Measurements from ENCODE around the gene ABHD15. TPM values are rescaled to one million over a fixed set of nuclear protein-coding genes. Genes with fewer than 3 reads are reported as not detected.
A peak's percentile ranks its signal among the peaks of the same experiment; 100 is the strongest.

ABHD15 gene
- total and polyA plus RNA-seq, 9 of the 15 experiments (the other 6 are each of a cell fraction or from before 2014, with no cell fraction given): 0.85 to 4.2 (median 2.1) TPM

- TF ChIP-seq, protein P1, sequence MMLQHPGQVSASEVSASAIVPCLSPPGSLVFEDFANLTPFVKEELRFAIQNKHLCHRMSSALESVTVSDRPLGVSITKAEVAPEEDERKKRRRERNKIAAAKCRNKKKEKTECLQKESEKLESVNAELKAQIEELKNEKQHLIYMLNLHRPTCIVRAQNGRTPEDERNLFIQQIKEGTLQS (IDR thresholded peaks at IDR 0.05): no peak
- TF ChIP-seq, protein P1 (CRISPR knock-in tag; conservative IDR thresholded peaks at IDR 0.05): no peak
- TF ChIP-seq, protein P2, sequence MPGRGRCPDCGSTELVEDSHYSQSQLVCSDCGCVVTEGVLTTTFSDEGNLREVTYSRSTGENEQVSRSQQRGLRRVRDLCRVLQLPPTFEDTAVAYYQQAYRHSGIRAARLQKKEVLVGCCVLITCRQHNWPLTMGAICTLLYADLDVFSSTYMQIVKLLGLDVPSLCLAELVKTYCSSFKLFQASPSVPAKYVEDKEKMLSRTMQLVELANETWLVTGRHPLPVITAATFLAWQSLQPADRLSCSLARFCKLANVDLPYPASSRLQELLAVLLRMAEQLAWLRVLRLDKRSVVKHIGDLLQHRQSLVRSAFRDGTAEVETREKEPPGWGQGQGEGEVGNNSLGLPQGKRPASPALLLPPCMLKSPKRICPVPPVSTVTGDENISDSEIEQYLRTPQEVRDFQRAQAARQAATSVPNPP (IDR thresholded peaks at IDR 0.05; ENCODE audit: borderline replicate concordance, insufficient read depth, insufficient read length): no peak
- TF ChIP-seq KAT2B (IDR thresholded peaks at IDR 0.05; ENCODE audit: low read depth, low read length): no peak
- no peak for TF ChIP-seq ATF4 (CRISPR knock-in tag; IDR thresholded peaks at IDR 0.05)
- TF ChIP-seq ZNF717 (CRISPR knock-in tag; IDR thresholded peaks at IDR 0.05): no peak
- no peak for TF ChIP-seq TBP (optimal IDR thresholded peaks at IDR 0.05; ENCODE audit: low read depth, low read length)
- no peak for TF ChIP-seq ZNF24 (IDR thresholded peaks at IDR 0.05)
- no peak for TF ChIP-seq HOXB6 (CRISPR knock-in tag; IDR thresholded peaks at IDR 0.05; ENCODE audit: borderline replicate concordance)
- no peak for TF ChIP-seq ZNF780A (CRISPR knock-in tag; IDR thresholded peaks at IDR 0.05)
- TF ChIP-seq ARHGAP35 (IDR thresholded peaks at IDR 0.05; ENCODE audit: partially characterized antibody): no peak
- TF ChIP-seq, protein P3, sequence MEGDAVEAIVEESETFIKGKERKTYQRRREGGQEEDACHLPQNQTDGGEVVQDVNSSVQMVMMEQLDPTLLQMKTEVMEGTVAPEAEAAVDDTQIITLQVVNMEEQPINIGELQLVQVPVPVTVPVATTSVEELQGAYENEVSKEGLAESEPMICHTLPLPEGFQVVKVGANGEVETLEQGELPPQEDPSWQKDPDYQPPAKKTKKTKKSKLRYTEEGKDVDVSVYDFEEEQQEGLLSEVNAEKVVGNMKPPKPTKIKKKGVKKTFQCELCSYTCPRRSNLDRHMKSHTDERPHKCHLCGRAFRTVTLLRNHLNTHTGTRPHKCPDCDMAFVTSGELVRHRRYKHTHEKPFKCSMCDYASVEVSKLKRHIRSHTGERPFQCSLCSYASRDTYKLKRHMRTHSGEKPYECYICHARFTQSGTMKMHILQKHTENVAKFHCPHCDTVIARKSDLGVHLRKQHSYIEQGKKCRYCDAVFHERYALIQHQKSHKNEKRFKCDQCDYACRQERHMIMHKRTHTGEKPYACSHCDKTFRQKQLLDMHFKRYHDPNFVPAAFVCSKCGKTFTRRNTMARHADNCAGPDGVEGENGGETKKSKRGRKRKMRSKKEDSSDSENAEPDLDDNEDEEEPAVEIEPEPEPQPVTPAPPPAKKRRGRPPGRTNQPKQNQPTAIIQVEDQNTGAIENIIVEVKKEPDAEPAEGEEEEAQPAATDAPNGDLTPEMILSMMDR (IDR thresholded peaks at IDR 0.05 in 2 of 3, conservative IDR thresholded peaks at IDR 0.05 in 1 of 3; ENCODE audit: insufficient read depth in 2 of 3, low read depth in 1 of 3, low read length in 3 of 3): peak; percentile 93 to 98 (median 95)
- TF ChIP-seq BRCA1 (IDR thresholded peaks at IDR 0.05): no peak
- TF ChIP-seq BRCA1 (CRISPR knock-in tag; IDR thresholded peaks at IDR 0.05): no peak
- TF ChIP-seq ASH1L (IDR thresholded peaks at IDR 0.05; ENCODE audit: borderline replicate concordance, low read depth, partially characterized antibody): no peak
- TF ChIP-seq ZNF584 (CRISPR knock-in tag; IDR thresholded peaks at IDR 0.05; ENCODE audit: low read depth): no peak
- TF ChIP-seq, protein P4, sequence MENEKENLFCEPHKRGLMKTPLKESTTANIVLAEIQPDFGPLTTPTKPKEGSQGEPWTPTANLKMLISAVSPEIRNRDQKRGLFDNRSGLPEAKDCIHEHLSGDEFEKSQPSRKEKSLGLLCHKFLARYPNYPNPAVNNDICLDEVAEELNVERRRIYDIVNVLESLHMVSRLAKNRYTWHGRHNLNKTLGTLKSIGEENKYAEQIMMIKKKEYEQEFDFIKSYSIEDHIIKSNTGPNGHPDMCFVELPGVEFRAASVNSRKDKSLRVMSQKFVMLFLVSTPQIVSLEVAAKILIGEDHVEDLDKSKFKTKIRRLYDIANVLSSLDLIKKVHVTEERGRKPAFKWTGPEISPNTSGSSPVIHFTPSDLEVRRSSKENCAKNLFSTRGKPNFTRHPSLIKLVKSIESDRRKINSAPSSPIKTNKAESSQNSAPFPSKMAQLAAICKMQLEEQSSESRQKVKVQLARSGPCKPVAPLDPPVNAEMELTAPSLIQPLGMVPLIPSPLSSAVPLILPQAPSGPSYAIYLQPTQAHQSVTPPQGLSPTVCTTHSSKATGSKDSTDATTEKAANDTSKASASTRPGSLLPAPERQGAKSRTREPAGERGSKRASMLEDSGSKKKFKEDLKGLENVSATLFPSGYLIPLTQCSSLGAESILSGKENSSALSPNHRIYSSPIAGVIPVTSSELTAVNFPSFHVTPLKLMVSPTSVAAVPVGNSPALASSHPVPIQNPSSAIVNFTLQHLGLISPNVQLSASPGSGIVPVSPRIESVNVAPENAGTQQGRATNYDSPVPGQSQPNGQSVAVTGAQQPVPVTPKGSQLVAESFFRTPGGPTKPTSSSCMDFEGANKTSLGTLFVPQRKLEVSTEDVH (IDR thresholded peaks at IDR 0.05; ENCODE audit: low read depth, partially characterized antibody): no peak
- no peak for TF ChIP-seq ETV1 (tag; conservative IDR thresholded peaks at IDR 0.05; ENCODE audit: low read depth)
- no peak for TF ChIP-seq ZNF830 (CRISPR knock-in tag; IDR thresholded peaks at IDR 0.05)
- TF ChIP-seq PTBP1 (IDR thresholded peaks at IDR 0.05; ENCODE audit: low read depth, low read length): no peak
- no peak for TF ChIP-seq MEIS2 (IDR thresholded peaks at IDR 0.05; ENCODE audit: partially characterized antibody)
Measured at GRCh38 chr17:29591737-29592608, 25.1 kb upstream of the ABHD15 start (continued).
